K562 (cell line): ENCODE results near the gene MRPL52. TPM values are rescaled to one million over a fixed set of nuclear protein-coding genes. Genes with fewer than 3 reads are reported as not detected.
A peak's percentile ranks its signal among the peaks of the same experiment; 100 is the strongest.

Source experiments
- ARID3B ChIP-seq: fragments of 250-450 bp; sonication (Bioruptor Pico); IDR thresholded peaks from 2 replicates; pipeline ENCODE4 v1.4.0; 2020; ENCODE audit warnings: borderline replicate concordance
- CREB1 ChIP-seq, 2 experiments: sonication (generic) in 1 of 2; formaldehyde crosslinking in 1 of 2; IDR thresholded peaks; 2 replicates each; pipeline versions ENCODE4 v1.6.1 to v1.8.0; 2012 to 2022; ENCODE audit warnings: inconsistent platforms in 1 of 2, mild to moderate bottlenecking in 1 of 2, missing genetic modification reagents in 1 of 2, moderate library complexity in 1 of 2
- GTF2F1 ChIP-seq: IDR thresholded peaks from 2 replicates; pipeline ENCODE4 v1.6.1; 2011; ENCODE audit warnings: low read depth, low read length, improper control_type of control experiment
- JUN ChIP-seq, 2 experiments: sonication (generic) in 1 of 2; formaldehyde crosslinking in 1 of 2; IDR thresholded peaks; 2 replicates each; pipeline versions ENCODE4 v1.6.1 to v1.8.0; 2012 to 2022; ENCODE audit warnings: borderline replicate concordance in 2 of 2, mild to moderate bottlenecking in 2 of 2, improper control_type of control experiment in 1 of 2, low read depth in 1 of 2, low read length in 1 of 2, missing genetic modification reagents in 1 of 2
- L3MBTL2 ChIP-seq: fragments of 450-650 bp; IDR thresholded peaks from 2 replicates; pipeline ENCODE4 v1.6.1; 2016; ENCODE audit warnings: mild to moderate bottlenecking, moderate library complexity
- MEF2D ChIP-seq: conservative IDR thresholded peaks from 2 replicates; pipeline ENCODE4 v1.6.1; 2016; ENCODE audit warnings: low read depth, missing genetic modification characterization, missing compliant biosample characterization
- NCOA6 ChIP-seq: fragments of 450-650 bp; IDR thresholded peaks from 2 replicates; pipeline ENCODE4 v1.6.1; 2017; ENCODE audit warnings: mild to moderate bottlenecking
- NFRKB ChIP-seq: fragments of 450-650 bp; IDR thresholded peaks from 2 replicates; pipeline ENCODE4 v1.6.1; 2016; ENCODE audit warnings: low read depth
- NFYB ChIP-seq: IDR thresholded peaks from 2 replicates; pipeline ENCODE4 v1.6.1; 2011; ENCODE audit warnings: mild to moderate bottlenecking, moderate library complexity; ENCODE audit not compliant: insufficient read length; ENCODE audit errors: extremely low read depth
- NRF1 ChIP-seq, 2 experiments: fragments of 450-650 bp; IDR thresholded peaks in 1 of 2; conservative IDR thresholded peaks in 1 of 2; 2 replicates each; pipeline ENCODE4 v1.6.1; 2014; ENCODE audit warnings: mild to moderate bottlenecking in 2 of 2
- PTBP1 ChIP-seq: fragments of 200-400 bp; formaldehyde crosslinking; IDR thresholded peaks from 2 replicates; pipeline ENCODE4 v1.6.1; 2017; ENCODE audit warnings: low read depth, low read length
- SMARCA5 ChIP-seq: fragments of 450-650 bp; IDR thresholded peaks from 2 replicates; pipeline ENCODE4 v1.6.1; 2016
- TFE3 ChIP-seq: fragments of 450-650 bp; formaldehyde crosslinking; IDR thresholded peaks from 2 replicates; pipeline ENCODE4 v1.4.0; 2020; ENCODE audit warnings: mild to moderate bottlenecking, mixed read lengths
- ZBTB1 ChIP-seq: sonication (generic); formaldehyde crosslinking; IDR thresholded peaks from 2 replicates; pipeline ENCODE4 v1.8.1; 2023; ENCODE audit warnings: missing genetic modification reagents, low read depth, mild to moderate bottlenecking, borderline replicate concordance
- ZNF282 ChIP-seq: sonication (generic); formaldehyde crosslinking; IDR thresholded peaks from 2 replicates; pipeline ENCODE4 v1.8.1; 2023; ENCODE audit warnings: missing genetic modification reagents
- ZNF3 ChIP-seq: fragments of 250-450 bp; sonication (Bioruptor Pico); IDR thresholded peaks from 2 replicates; pipeline ENCODE4 v1.5.0; 2021; ENCODE audit warnings: mild to moderate bottlenecking, moderate library complexity
- ZNF609 ChIP-seq: sonication (generic); formaldehyde crosslinking; IDR thresholded peaks from 2 replicates; pipeline ENCODE4 v1.8.1; 2023; ENCODE audit warnings: missing genetic modification reagents, mild to moderate bottlenecking, borderline replicate concordance
- ZNF79 ChIP-seq: fragments of 250-450 bp; sonication (Bioruptor Pico); IDR thresholded peaks from 2 replicates; pipeline ENCODE4 v1.4.0; 2020; ENCODE audit warnings: low read depth, mild to moderate bottlenecking, moderate library complexity
- ZSCAN29 ChIP-seq: fragments of 450-650 bp; IDR thresholded peaks from 2 replicates; pipeline ENCODE4 v1.6.1; 2017
- polyA plus RNA-seq, 8 experiments: library from polyadenylated mRNA; depleted of rRNA in 4 of 8; stranded (reverse) in 5 of 8; unstranded in 3 of 8; fragments of >200 nt; fragmentation: Nextera tagmentation in 2 of 8; fragmentation: Illumina TruSeq in 1 of 8; extraction: Ambion mirVana in 2 of 8; extraction: Trizol in 1 of 8; gene quantifications; 2 replicates each; pipeline versions ENCODE4 v1.2.1 to v1.2.3, GENCODE V29; 2011 to 2014; ENCODE audit warnings: inconsistent platforms in 1 of 8, missing spikeins in 1 of 8
- total RNA-seq, 7 experiments: library from RNA; depleted of rRNA in 6 of 7; stranded (reverse); fragments of >200 nt in 6 of 7; fragmentation: Illumina TruSeq in 2 of 7; extraction: Trizol in 2 of 7; gene quantifications; 2 replicates each; pipeline versions ENCODE4 v1.2.1 to v1.2.3, GENCODE V29; 2011 to 2021; ENCODE audit warnings: low replicate concordance in 1 of 7
- TF ChIP-seq, protein P1 (sequence below): fragments of 250-450 bp; sonication (Bioruptor Pico); IDR thresholded peaks from 2 replicates; pipeline ENCODE4 v1.8.0; 2022; ENCODE audit warnings: inconsistent platforms, mild to moderate bottlenecking, moderate library complexity, borderline replicate concordance

The MRPL52 gene
- total and polyA plus RNA-seq, 9 of the 15 experiments (the other 6 are each of a cell fraction or from before 2014, with no cell fraction given), result 56.5 to 213 (median 168) TPM

DNA sequence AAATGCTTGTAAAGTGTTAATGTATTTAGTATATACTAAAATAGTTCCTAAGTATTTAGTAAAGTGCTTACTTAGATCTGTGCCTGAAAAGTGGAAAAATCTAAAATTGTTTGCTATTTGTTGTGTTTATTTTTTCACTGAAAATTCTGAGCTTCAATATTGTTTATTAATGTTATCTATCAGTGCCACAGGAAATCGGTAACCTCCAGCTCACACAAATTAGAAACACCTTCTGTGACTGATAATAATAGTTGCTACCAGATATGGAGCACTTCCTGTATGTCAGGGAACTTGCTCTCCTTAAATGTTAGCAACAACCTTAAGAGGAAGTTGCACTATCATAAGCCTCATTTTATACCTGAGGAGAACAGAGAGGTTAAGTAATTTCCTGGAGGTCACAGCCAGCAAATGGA lies 41.1 kb downstream of the MRPL52 start (continued):
- no peak for TF ChIP-seq ZNF609 (CRISPR knock-in tag)
- peak; percentile 78; the same call in 1 of the 2 replicates for TF ChIP-seq SMARCA5
- TF ChIP-seq NCOA6, result no peak
- TF ChIP-seq PTBP1, result no peak
- no peak for TF ChIP-seq NFYB
- TF ChIP-seq NRF1 (conservative IDR thresholded peaks at IDR 0.05 in 1 of 2, IDR thresholded peaks at IDR 0.05 in 1 of 2), result no peak
- no peak for TF ChIP-seq ZNF3 (CRISPR knock-in tag)
- TF ChIP-seq ZBTB1 (CRISPR knock-in tag), result no peak
- TF ChIP-seq CREB1 (IDR thresholded peaks at IDR 0.05), result no peak
- no peak for TF ChIP-seq CREB1 (CRISPR knock-in tag; IDR thresholded peaks at IDR 0.05)
- TF ChIP-seq NFRKB, result 0 out of 2 replicates have a peak, but pooled peaks have one; percentile 27
- TF ChIP-seq ZNF79, result no peak
- TF ChIP-seq GTF2F1, result no peak
- TF ChIP-seq, protein P1, sequence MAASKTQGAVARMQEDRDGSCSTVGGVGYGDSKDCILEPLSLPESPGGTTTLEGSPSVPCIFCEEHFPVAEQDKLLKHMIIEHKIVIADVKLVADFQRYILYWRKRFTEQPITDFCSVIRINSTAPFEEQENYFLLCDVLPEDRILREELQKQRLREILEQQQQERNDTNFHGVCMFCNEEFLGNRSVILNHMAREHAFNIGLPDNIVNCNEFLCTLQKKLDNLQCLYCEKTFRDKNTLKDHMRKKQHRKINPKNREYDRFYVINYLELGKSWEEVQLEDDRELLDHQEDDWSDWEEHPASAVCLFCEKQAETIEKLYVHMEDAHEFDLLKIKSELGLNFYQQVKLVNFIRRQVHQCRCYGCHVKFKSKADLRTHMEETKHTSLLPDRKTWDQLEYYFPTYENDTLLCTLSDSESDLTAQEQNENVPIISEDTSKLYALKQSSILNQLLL (CRISPR knock-in tag), result no peak
- TF ChIP-seq ARID3B (CRISPR knock-in tag), result no peak
- no peak for TF ChIP-seq TFE3 (CRISPR knock-in tag)
- no peak; the same call in 1 of the 2 replicates for TF ChIP-seq L3MBTL2
- TF ChIP-seq ZSCAN29, result no peak
- TF ChIP-seq ZNF282 (CRISPR knock-in tag), result no peak
- no peak for TF ChIP-seq JUN (IDR thresholded peaks at IDR 0.05; ENCODE audit: borderline replicate concordance, low read depth, low read length)
- no peak for TF ChIP-seq JUN (CRISPR knock-in tag; IDR thresholded peaks at IDR 0.05; ENCODE audit: borderline replicate concordance)
- no peak for TF ChIP-seq MEF2D (tag)
